Left ventricle myocardium inferior (tissue), 1 donor: ENCODE measurements around the gene TNFAIP8L2. TPM values are rescaled to one million over a fixed set of nuclear protein-coding genes. Genes with fewer than 3 reads are reported as not detected.

Experiments used
- DNase-seq: peaks from one replicate; pipeline ENCODE4 v3.0.0-alpha.2; 2020
- H3K27ac ChIP-seq: fragments of 200-600 bp; replicated peaks from 2 replicates; pipeline ENCODE4 v1.8.0; 2021
- H3K27me3 ChIP-seq: fragments of 200-600 bp; 2 replicates; pipeline ENCODE4 v1.8.0; 2021; ENCODE audit warnings: low read depth
- H3K36me3 ChIP-seq: fragments of 200-600 bp; 2 replicates; pipeline ENCODE4 v1.8.0; 2021
- H3K4me1 ChIP-seq: fragments of 200-600 bp; 2 replicates; pipeline ENCODE4 v1.8.0; 2021
- H3K4me3 ChIP-seq: fragments of 200-600 bp; 2 replicates; pipeline ENCODE4 v1.8.0; 2021; ENCODE audit warnings: mild to moderate bottlenecking, moderate library complexity
- H3K9me3 ChIP-seq: fragments of 200-600 bp; replicated peaks from 2 replicates; pipeline ENCODE4 v1.8.0; 2021
- CTCF ChIP-seq: fragments of 200-600 bp; IDR thresholded peaks from 2 replicates; pipeline ENCODE4 v1.8.0; 2021; ENCODE audit warnings: antibody characterized with exemption, mild to moderate bottlenecking, borderline replicate concordance
- intact Hi-C: fragments of 100-400 bp; cut with micrococcal nuclease; formaldehyde crosslinking; loops from one replicate; pipeline ENCODE4 v1.11.0; 2022
- total RNA-seq: library from RNA; stranded (reverse); fragmentation: NEBNext Ultra II Directional; extraction: Animal tissue kit (Norgen Biotek cat#: 25700); gene quantifications from one replicate; pipeline ENCODE4 v1.2.1, GENCODE V29; 2021
- donor health status: DM: no; HTN: yes; CAD: no; lungs with severe emphysema.

Gene TNFAIP8L2
- total RNA-seq, 1 donor from 2014 or later: 0.88 TPM

GRCh38 chr1:151158751-151159251 is 2.4 kb downstream of the TNFAIP8L2 start:
- no peak for DNase-seq
- H3K36me3 ChIP-seq: peaks cover 47% of the 10 kb centered on the region
- no peaks in the 10 kb centered on the region for H3K9me3 ChIP-seq
- no peaks in the 10 kb centered on the region for H3K27me3 ChIP-seq
- intact Hi-C loops: loop anchor here (5.0 kb wide), 1 partner anchor 62 kb away; no protein-coding TSS in a partner anchor
- H3K27ac ChIP-seq: peak overlapping the region; percentile 4
- no peak overlapping the region for H3K4me3 ChIP-seq
- no peak for TF ChIP-seq CTCF
- H3K4me1 ChIP-seq: peaks cover 27% of the 10 kb centered on the region

- H3K4me3 ChIP-seq: no peak overlapping the region
Observed at GRCh38 chr1:151159373-151159772, 2.9 kb downstream of the TNFAIP8L2 start.

DNA sequence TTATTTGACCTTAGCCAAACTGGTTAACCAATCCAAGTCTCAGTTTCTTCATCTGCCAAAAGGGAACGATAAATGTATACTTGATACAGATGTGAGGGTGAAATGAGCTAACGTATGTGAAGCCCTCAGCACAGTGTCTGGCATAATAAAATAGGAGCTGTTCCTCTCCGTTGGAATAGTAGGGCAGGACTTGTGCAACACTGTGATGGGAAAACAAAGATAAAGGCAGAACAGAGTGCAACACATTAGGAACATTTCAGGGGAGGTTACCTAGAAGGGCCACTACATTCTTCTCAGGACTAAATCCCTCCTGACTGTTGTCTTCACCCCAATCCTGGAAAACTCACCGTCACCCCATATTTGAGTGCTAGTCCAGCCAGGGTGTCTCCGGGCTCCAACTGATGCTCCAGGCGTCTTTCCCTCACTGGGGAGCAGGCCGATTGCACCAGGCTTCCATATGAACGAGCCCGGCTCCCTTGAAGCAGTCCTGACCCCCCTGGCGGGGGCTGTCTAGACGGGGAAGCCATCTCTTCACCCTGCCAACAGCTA is 8.4 kb downstream of the TNFAIP8L2 start:
- H3K4me1 ChIP-seq: peaks cover 54% of the 10 kb centered on the region
- peak overlapping the region; percentile 86 for H3K4me3 ChIP-seq
- intact Hi-C loops: no loop called here
- no peak for DNase-seq
- H3K9me3 ChIP-seq: no peaks in the 10 kb centered on the region
- H3K36me3 ChIP-seq: peaks cover 47% of the 10 kb centered on the region
- TF ChIP-seq CTCF: no peak
- H3K27me3 ChIP-seq: no peaks in the 10 kb centered on the region
- peak overlapping the region; percentile 91 for H3K27ac ChIP-seq

More at GRCh38 chr1:151159373-151159772, 2.9 kb downstream of the TNFAIP8L2 start:
- no peak for TF ChIP-seq CTCF
- no peaks in the 10 kb centered on the region for H3K27me3 ChIP-seq
- intact Hi-C loops: loop anchor here (5.0 kb wide), 1 partner anchor 62 kb away; no protein-coding TSS in a partner anchor
- DNase-seq: no peak
- peak overlapping the region; percentile 4 for H3K27ac ChIP-seq
- H3K36me3 ChIP-seq: peaks cover 47% of the 10 kb centered on the region
- no peaks in the 10 kb centered on the region for H3K9me3 ChIP-seq
- peaks cover 33% of the 10 kb centered on the region for H3K4me1 ChIP-seq

- peak; percentile 57 for DNase-seq
- TF ChIP-seq CTCF: no peak
- peaks cover 47% of the 10 kb centered on the region for H3K36me3 ChIP-seq
- peak overlapping the region; percentile 91 for H3K27ac ChIP-seq
- H3K9me3 ChIP-seq: no peaks in the 10 kb centered on the region
- no peaks in the 10 kb centered on the region for H3K27me3 ChIP-seq
- peak overlapping the region; percentile 86 for H3K4me3 ChIP-seq
- intact Hi-C loops: no loop called here
- peaks cover 53% of the 10 kb centered on the region for H3K4me1 ChIP-seq
Observed at GRCh38 chr1:151165281-151165737, 8.9 kb downstream of the TNFAIP8L2 start.

DNA sequence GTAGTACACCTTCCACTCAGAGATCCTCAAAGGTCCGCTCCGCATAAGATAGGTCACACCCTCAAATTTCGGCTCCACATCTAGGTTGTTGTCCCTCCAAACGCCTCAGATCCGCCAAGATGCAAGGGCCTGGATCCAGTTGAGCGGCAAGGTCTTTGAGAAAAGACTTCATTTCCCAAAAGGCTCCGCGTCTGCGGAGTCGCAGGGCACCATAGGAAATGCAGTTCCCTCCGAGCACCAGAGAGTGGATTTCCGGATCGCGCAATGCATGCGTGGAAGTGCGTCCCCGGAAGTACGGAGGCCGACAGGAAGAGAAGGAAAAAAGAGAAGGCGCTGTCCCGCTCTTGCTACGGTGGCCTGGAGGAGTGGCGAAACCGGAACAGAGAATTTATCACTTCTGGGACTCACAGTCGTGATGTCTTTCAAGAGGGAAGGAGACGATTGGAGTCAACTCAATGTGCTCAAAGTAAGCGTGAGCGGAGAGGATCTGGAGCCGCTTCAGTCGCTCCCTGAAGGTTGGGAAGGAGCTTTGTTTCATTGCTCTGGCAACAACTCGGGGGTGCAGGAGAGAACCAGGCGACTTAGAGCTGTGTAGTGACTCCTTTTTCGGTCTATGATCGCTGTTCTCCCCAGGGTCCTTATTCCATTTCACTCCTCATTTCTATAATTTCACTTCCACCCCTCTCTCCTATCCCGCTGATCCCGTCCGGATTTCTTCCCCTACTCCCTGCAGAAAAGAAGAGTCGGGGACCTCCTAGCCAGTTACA is 9.5 kb downstream of the TNFAIP8L2 start, which contains the start of the genes LYSMD1 and SCNM1:
LYSMD1 (minus strand) TSS at position 165 of the 767 bp plus-strand sequence. CDS start 644 bp downstream, outside the sequence.
SCNM1 (plus strand) TSS at position 407 of the 767 bp plus-strand sequence; CDS start at position 416, 9 bp downstream.
- DNase-seq: peak; percentile 95
- TF ChIP-seq CTCF: peak; percentile 30
- peaks cover 47% of the 10 kb centered on the region for H3K36me3 ChIP-seq
- intact Hi-C loops: no loop called here
- peak within 1 kb of the TSS; percentile 86 for H3K4me3 ChIP-seq
- H3K4me1 ChIP-seq: peaks cover 47% of the 10 kb centered on the region
- no peaks in the 10 kb centered on the region for H3K9me3 ChIP-seq
- peak within 1 kb of the TSS; percentile 91 for H3K27ac ChIP-seq
- H3K27me3 ChIP-seq: no peaks in the 10 kb centered on the region
